Trophoblast cell (in vitro differentiated cells and primary cell): ENCODE data around the gene SIK3.
"Not testable (repeated sequence)": the region's sequence is repeated elsewhere in the genome, so short reads cannot be mapped to it uniquely, and the experiment has no call there.

ENCODE experiments used
- DNase-seq, 2 donors: peaks; one replicate each; pipeline ENCODE4 v3.0.0-alpha.2; 2016
- H2AFZ ChIP-seq: 2 replicates; pipeline ENCODE4 v1.6.1; 2013; ENCODE audit warnings: low read length, moderate library complexity, mild to moderate bottlenecking; ENCODE audit not compliant: insufficient read depth, poor library complexity
- H2AK5ac ChIP-seq: 2 replicates; pipeline ENCODE4 v1.6.1; 2013; ENCODE audit warnings: mild to moderate bottlenecking, low read length
- H2BK120ac ChIP-seq: 2 replicates; pipeline ENCODE4 v1.6.1; 2013; ENCODE audit warnings: low read length, mild to moderate bottlenecking, moderate library complexity; ENCODE audit not compliant: insufficient read depth, poor library complexity
- H2BK12ac ChIP-seq: 2 replicates; pipeline ENCODE4 v1.6.1; 2013; ENCODE audit warnings: mild to moderate bottlenecking, low read length, moderate library complexity
- H2BK5ac ChIP-seq: 2 replicates; pipeline ENCODE4 v1.6.1; 2013; ENCODE audit warnings: low read length, low read depth, moderate library complexity, mild to moderate bottlenecking; ENCODE audit not compliant: poor library complexity
- H3K14ac ChIP-seq: 2 replicates; pipeline ENCODE4 v1.6.1; 2013; ENCODE audit warnings: mild to moderate bottlenecking, low read length
- H3K18ac ChIP-seq: 2 replicates; pipeline ENCODE4 v1.6.1; 2013; ENCODE audit warnings: mild to moderate bottlenecking, low read length
- H3K23ac ChIP-seq: 2 replicates; pipeline ENCODE4 v1.6.1; 2013; ENCODE audit warnings: low read length
- H3K27ac ChIP-seq: 2 replicates; pipeline ENCODE4 v1.5.1; 2013; ENCODE audit warnings: low read depth, mild to moderate bottlenecking, inconsistent platforms, low read length, moderate library complexity
- H3K27me3 ChIP-seq: 2 replicates; pipeline ENCODE4 v1.6.1; 2013; ENCODE audit warnings: inconsistent platforms, mild to moderate bottlenecking, low read length, moderate library complexity; ENCODE audit not compliant: insufficient read depth
- H3K36me3 ChIP-seq, 2 experiments: 1 replicate in 1 of 2; 2 replicates in 1 of 2; pipeline ENCODE4 v1.6.1; 2013; ENCODE audit warnings: low read length in 2 of 2, mild to moderate bottlenecking in 2 of 2, moderate library complexity in 1 of 2; ENCODE audit not compliant: insufficient read depth in 2 of 2, control insufficient read depth in 1 of 2
- H3K4ac ChIP-seq: 2 replicates; pipeline ENCODE4 v1.6.1; 2013; ENCODE audit warnings: low read depth, mild to moderate bottlenecking, low read length, moderate library complexity
- H3K4me1 ChIP-seq, 2 experiments: 1 replicate in 1 of 2; 2 replicates in 1 of 2; pipeline ENCODE4 v1.6.1; 2013; ENCODE audit warnings: low read length in 2 of 2, mild to moderate bottlenecking in 2 of 2, moderate library complexity in 1 of 2; ENCODE audit not compliant: insufficient read depth in 2 of 2, control insufficient read depth in 1 of 2
- H3K4me2 ChIP-seq: 2 replicates; pipeline ENCODE4 v1.6.1; 2013; ENCODE audit warnings: inconsistent platforms, mild to moderate bottlenecking, low read length, moderate library complexity
- H3K4me3 ChIP-seq: 2 replicates; pipeline ENCODE4 v1.5.1; 2013; ENCODE audit warnings: mild to moderate bottlenecking, low read depth, low read length, inconsistent platforms
- H3K79me1 ChIP-seq: one replicate; pipeline ENCODE4 v1.6.1; 2013; ENCODE audit warnings: low read length
- H3K79me2 ChIP-seq: 2 replicates; pipeline ENCODE4 v1.6.1; 2013; ENCODE audit warnings: low read length, mild to moderate bottlenecking; ENCODE audit not compliant: control insufficient read depth, insufficient read depth, poor library complexity
- H3K9ac ChIP-seq: 2 replicates; pipeline ENCODE4 v1.6.1; 2013; ENCODE audit warnings: mild to moderate bottlenecking, low read length
- H3K9me3 ChIP-seq: 2 replicates; pipeline ENCODE4 v1.6.1; 2013; ENCODE audit warnings: low read depth, mild to moderate bottlenecking, control low read depth, inconsistent platforms, low read length; ENCODE audit not compliant: insufficient read depth
- H4K12ac ChIP-seq: 2 replicates; pipeline ENCODE4 v1.6.1; 2013; ENCODE audit warnings: low read depth, mild to moderate bottlenecking, low read length, moderate library complexity
- H4K8ac ChIP-seq: 2 replicates; pipeline ENCODE4 v1.6.1; 2013; ENCODE audit warnings: low read depth, mild to moderate bottlenecking, low read length, moderate library complexity
- H4K91ac ChIP-seq: one replicate; pipeline ENCODE4 v1.6.1; 2013; ENCODE audit warnings: low read depth, mild to moderate bottlenecking, low read length, moderate library complexity
- WGBS: extraction: QIAGEN DNeasy Blood & Tissue Kit; methylation state at CpG from one replicate; pipeline ENCODE4 v1.1.7; 2013; ENCODE audit warnings: missing lambda C conversion rate; ENCODE audit not compliant: insufficient read length, insufficient coverage; ENCODE audit errors: extremely low coverage; 5-methylcytosine and 5-hydroxymethylcytosine counted together

SIK3 gene

GRCh38 chr11:117117681-117118080 is 19.5 kb upstream of the SIK3 start:
- no peak overlapping the region for H3K14ac ChIP-seq
- no peak overlapping the region for H3K27ac ChIP-seq
- no peak overlapping the region for H2AK5ac ChIP-seq
- H2BK5ac ChIP-seq = no peak overlapping the region
- no peak overlapping the region for H3K9ac ChIP-seq
- H3K23ac ChIP-seq = no peak overlapping the region
- H4K8ac ChIP-seq = no peak overlapping the region
- no peak overlapping the region for H2BK120ac ChIP-seq
- DNase-seq = no peak
- no peak overlapping the region for H3K4ac ChIP-seq
- no peak overlapping the region for H4K12ac ChIP-seq
- no peak overlapping the region for H3K18ac ChIP-seq
- H3K4me1 ChIP-seq = no peaks in the 10 kb centered on the region
- H3K36me3 ChIP-seq = no peaks in the 10 kb centered on the region
- no peaks in the 10 kb centered on the region for H3K79me2 ChIP-seq
- H3K9me3 ChIP-seq = no peaks in the 10 kb centered on the region
- no peak overlapping the region for H4K91ac ChIP-seq
- H3K27me3 ChIP-seq = no peaks in the 10 kb centered on the region
- no peaks in the 10 kb centered on the region for H3K79me1 ChIP-seq
- no peak overlapping the region for H3K4me3 ChIP-seq
- no peak overlapping the region for H2BK12ac ChIP-seq
- H3K4me2 ChIP-seq = no peak overlapping the region
- H2AFZ ChIP-seq = no peak overlapping the region

- no CpG with 5 or more reads among the region's 1 CpG for WGBS
- H2BK120ac ChIP-seq, H3K14ac ChIP-seq, H3K27me3 ChIP-seq, H4K12ac ChIP-seq, H3K4me3 ChIP-seq, H4K8ac ChIP-seq, H2AK5ac ChIP-seq, H2BK12ac ChIP-seq, H2AFZ ChIP-seq, H3K27ac ChIP-seq, H3K18ac ChIP-seq, H3K79me1 ChIP-seq, H3K36me3 ChIP-seq, H3K4me2 ChIP-seq, H3K9me3 ChIP-seq, H2BK5ac ChIP-seq, DNase-seq, H4K91ac ChIP-seq, H3K79me2 ChIP-seq, H3K9ac ChIP-seq, H3K4ac ChIP-seq, H3K23ac ChIP-seq, H3K4me1 ChIP-seq: not testable (repeated sequence)
These were observed 14.7 kb upstream of the SIK3 start for GRCh38 chr11:117112939-117113338.

GRCh38 chr11:117112497-117112896 is 14.3 kb upstream of the SIK3 start:
- H2BK5ac ChIP-seq, H3K27me3 ChIP-seq, H3K4me2 ChIP-seq, H3K18ac ChIP-seq, H3K9ac ChIP-seq, H2BK120ac ChIP-seq, H2AK5ac ChIP-seq, H2AFZ ChIP-seq, H3K36me3 ChIP-seq, H3K4ac ChIP-seq, H3K79me2 ChIP-seq, DNase-seq, H3K4me1 ChIP-seq, H3K9me3 ChIP-seq, H3K79me1 ChIP-seq, H4K12ac ChIP-seq, H4K91ac ChIP-seq, H4K8ac ChIP-seq, H3K23ac ChIP-seq, H3K14ac ChIP-seq, H2BK12ac ChIP-seq, H3K27ac ChIP-seq, H3K4me3 ChIP-seq: not testable (repeated sequence)
- WGBS = no CpG with 5 or more reads among the region's 3 CpGs

GRCh38 chr11:117110294-117110950 is 12.2 kb upstream of the SIK3 start:
- no peak overlapping the region for H3K9ac ChIP-seq
- no peaks in the 10 kb centered on the region for H3K79me1 ChIP-seq
- H2AFZ ChIP-seq = no peak overlapping the region
- no peaks in the 10 kb centered on the region for H3K4me1 ChIP-seq
- H3K4ac ChIP-seq = no peak overlapping the region
- no peak overlapping the region for H3K4me3 ChIP-seq
- H3K9me3 ChIP-seq = no peaks in the 10 kb centered on the region
- no peak overlapping the region for H3K27ac ChIP-seq
- no peak overlapping the region for H2BK12ac ChIP-seq
- H3K18ac ChIP-seq = no peak overlapping the region
- H2BK5ac ChIP-seq = no peak overlapping the region
- no peak for DNase-seq
- no peak overlapping the region for H4K8ac ChIP-seq
- H3K36me3 ChIP-seq = no peaks in the 10 kb centered on the region
- H3K27me3 ChIP-seq = no peaks in the 10 kb centered on the region
- H4K91ac ChIP-seq = no peak overlapping the region
- H2BK120ac ChIP-seq = no peak overlapping the region
- no peak overlapping the region for H3K14ac ChIP-seq
- no peak overlapping the region for H3K4me2 ChIP-seq
- H3K23ac ChIP-seq = no peak overlapping the region
- no peak overlapping the region for H2AK5ac ChIP-seq
- H4K12ac ChIP-seq = no peak overlapping the region
- H3K79me2 ChIP-seq = no peaks in the 10 kb centered on the region
- no CpG with 5 or more reads among the region's 39 CpGs for WGBS
